ENCODE data around the gene TTYH1. TPM values are rescaled to one million over a fixed set of nuclear protein-coding genes. Genes with fewer than 3 reads are reported as not detected.

The TTYH1 gene
- total and polyA plus RNA-seq, 4 donors, result 170 to 1,011 (median 540) TPM

DNA sequence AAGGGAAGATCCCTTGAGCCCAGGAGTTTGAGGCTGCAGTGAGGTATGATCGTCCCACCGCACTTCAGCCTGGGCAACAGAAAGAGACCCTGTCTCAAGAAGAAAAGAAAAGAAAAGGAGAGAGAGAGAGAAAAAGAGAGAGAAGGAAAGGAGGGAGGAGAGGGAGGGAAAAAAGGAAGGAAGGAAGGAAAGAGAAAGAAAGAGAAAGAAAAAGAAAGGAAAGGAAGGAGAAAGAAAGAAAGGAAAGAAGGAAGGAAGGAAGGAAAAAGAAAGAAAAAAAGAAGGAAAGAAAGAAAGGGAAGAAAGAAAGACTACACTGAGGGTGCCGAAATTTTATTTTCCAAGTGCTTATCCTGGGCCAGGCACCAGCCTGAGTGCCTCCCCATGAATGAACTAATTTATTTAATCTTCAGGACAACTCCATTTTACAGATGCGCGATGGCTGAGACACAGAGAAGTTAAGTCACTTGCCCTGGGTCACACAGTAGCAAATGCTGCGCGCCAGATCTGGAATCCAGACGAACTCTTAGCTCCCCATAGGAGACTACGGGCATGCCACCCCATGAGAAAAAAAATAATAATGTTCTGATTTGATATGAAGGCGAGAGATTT lies 55.1 kb downstream of the TTYH1 start:
- H3K27me3 ChIP-seq (ENCODE audit: control insufficient read depth, insufficient read depth, low read length), result peaks cover 23% of the 10 kb centered on the region

DNA sequence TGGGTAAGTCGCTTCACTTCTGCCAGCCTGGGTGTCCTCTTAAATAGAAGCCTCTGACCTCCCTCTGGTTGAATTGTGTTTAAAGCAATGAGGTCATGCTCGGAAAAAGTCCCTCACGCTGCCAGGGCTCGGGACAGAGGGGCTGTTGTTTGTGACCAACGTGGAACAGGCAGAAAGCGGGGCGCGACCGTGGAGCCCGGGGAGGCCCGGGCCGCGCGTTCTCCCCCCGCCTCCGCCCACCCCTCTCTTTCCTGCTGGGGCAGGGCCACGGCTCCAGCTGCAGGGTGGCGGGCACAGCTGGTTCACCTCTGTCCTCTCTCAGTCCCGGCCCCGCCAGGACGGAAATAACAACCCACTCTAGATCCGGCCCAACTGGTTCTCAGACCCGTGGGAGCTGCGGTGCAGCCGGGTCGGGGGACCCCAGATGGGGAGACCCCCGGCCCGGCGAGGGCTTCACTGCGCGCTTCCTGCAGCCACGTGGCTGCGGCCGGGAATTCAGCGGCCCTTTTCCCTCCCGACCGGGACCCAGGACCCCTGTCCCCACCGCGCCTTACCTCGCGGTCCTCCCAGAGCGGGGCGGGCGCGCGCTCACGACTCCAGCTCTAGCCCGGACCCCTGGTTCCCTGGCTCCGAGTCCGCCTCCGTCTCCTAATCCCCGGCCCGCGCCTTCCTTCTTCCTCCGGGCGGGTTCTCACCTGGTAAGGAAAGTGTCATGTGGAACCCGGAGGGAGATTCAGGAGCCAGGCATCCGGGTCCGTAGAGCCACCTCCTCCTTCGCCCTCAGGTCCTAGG lies 55.9 kb downstream of the TTYH1 start:
- no peaks in the 10 kb centered on the region for H3K36me3 ChIP-seq (ENCODE audit: control insufficient read depth, insufficient read depth, low read length)
- H3K4me3 ChIP-seq (ENCODE audit: low read depth, low read length), result peak overlapping the region; percentile 39
- H3K27ac ChIP-seq (ENCODE audit: low read depth, low read length), result peak overlapping the region; percentile 81
- H3K4me1 ChIP-seq (ENCODE audit: control insufficient read depth, insufficient read depth, low read length), result peaks cover 31% of the 10 kb centered on the region
- peak in 1 of 6 donors; percentile 61 for DNase-seq (ENCODE audit: low read depth in 4 of 6, low spot score in 6 of 6)
- no peaks in the 10 kb centered on the region for H3K9me3 ChIP-seq (ENCODE audit: control insufficient read depth, insufficient read depth, low read length)
- WGBS (ENCODE audit: insufficient coverage), result 1% methylated on average over 51 of the region's 60 CpGs
- H3K27me3 ChIP-seq (ENCODE audit: control insufficient read depth, insufficient read depth, low read length), result peaks cover 23% of the 10 kb centered on the region

More for the DNA sequence above, 55.1 kb downstream of the TTYH1 start:
- H3K27ac ChIP-seq (ENCODE audit: low read depth, low read length), result peak overlapping the region; percentile 81
- H3K9me3 ChIP-seq (ENCODE audit: control insufficient read depth, insufficient read depth, low read length), result no peaks in the 10 kb centered on the region
- H3K4me3 ChIP-seq (ENCODE audit: low read depth, low read length), result no peak overlapping the region
- 74% methylated on average over 6 of the region's 10 CpGs for WGBS (ENCODE audit: insufficient coverage)
- DNase-seq (ENCODE audit: low read depth in 4 of 6, low spot score in 6 of 6), result no peak
- H3K36me3 ChIP-seq (ENCODE audit: control insufficient read depth, insufficient read depth, low read length), result no peaks in the 10 kb centered on the region
- H3K4me1 ChIP-seq (ENCODE audit: control insufficient read depth, insufficient read depth, low read length), result peaks cover 31% of the 10 kb centered on the region

DNA sequence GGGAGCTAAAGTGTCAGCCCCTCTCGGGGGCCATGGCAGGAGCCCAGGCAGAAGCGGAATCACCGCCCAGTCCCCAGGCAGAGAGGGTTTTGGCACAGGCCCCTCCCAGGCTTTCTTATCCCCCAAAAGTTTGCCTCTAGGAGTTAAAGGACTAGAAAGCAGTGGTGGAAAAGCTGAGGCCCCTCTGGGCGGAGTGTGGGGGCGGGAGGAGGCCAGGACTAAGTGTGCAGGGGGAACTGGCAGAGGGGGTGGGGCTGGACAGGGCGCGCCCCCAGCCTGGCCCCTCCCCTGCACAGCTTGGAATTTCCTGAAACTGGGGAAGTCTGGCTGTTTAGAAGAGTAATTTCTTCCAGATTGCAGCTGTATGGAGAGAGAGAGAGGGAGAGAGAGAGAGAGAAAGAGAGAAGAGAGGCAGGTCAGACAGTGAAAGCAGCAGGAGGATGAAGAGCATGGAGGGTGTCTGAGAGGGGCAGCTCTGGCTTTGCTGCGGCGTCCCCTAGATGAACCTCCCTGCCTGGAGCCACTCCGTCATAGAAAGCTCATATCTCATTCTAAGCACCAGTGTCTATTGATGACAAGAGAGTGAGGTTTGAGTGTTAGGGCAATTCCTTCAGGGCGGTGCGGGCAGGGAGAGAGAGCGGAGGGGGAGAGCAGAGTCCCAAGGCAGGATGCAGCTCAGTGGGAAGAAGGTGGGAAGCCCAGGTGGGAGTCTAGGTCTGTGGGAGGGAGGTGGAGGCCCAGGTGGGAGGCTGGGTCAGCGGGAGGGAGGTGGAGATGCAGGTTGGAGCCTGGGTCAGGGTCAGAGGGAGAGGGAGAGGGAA lies 58.0 kb downstream of the TTYH1 start, which contains the start of gene CDC42EP5:
Gene CDC42EP5, minus strand, starts transcription at position 226 of the 821 bp plus-strand sequence. CDS start 7,749 bp downstream, outside the sequence.
- Histone ChIP-seq H3K36me3 (ENCODE audit: control insufficient read depth, insufficient read depth, low read length) (no peaks in the 10 kb centered on the region), H3K9me3 (ENCODE audit: control insufficient read depth, insufficient read depth, low read length) (no peaks in the 10 kb centered on the region), H3K27me3 (ENCODE audit: control insufficient read depth, insufficient read depth, low read length) (peaks cover 21% of the 10 kb centered on the region), H3K27ac (ENCODE audit: low read depth, low read length) (peak within 1 kb of the TSS; percentile 90), H3K4me3 (ENCODE audit: low read depth, low read length) (peak within 1 kb of the TSS; percentile 49), H3K4me1 (ENCODE audit: control insufficient read depth, insufficient read depth, low read length) (peaks cover 31% of the 10 kb centered on the region)
- DNase-seq (ENCODE audit: low read depth in 4 of 6, low spot score in 6 of 6), result peak in 1 of 6 donors; percentile 84
- 16% methylated on average over 10 of the region's 14 CpGs for WGBS (ENCODE audit: insufficient coverage)

DNA sequence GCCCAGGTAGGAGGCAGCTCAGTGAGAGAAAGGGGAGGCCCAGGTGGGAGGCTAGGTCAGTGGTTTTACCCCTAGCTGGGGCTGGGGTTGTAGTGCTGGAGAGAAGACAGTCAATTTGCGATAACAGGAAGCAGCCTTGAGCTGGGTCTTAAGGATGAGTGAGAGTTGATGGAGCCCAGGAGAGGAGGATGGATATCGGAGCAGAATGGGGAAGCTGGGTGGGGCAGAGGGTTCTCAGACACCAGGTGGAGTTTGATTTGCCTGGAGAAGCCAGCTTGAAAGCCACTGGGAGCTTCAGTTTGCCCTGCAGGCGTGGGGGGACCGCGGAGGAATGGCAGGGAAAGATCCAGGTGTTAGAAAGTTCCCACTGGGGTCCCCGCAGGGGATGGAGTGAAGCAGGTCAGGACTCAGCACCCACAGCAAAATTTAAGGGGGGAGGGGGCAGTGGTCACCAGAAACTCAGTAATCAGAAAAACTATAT lies 58.7 kb downstream of the TTYH1 start:
- Histone ChIP-seq H3K27me3 (ENCODE audit: control insufficient read depth, insufficient read depth, low read length) (peaks cover 21% of the 10 kb centered on the region), H3K27ac (ENCODE audit: low read depth, low read length) (peak overlapping the region; percentile 90), H3K36me3 (ENCODE audit: control insufficient read depth, insufficient read depth, low read length) (no peaks in the 10 kb centered on the region), H3K4me1 (ENCODE audit: control insufficient read depth, insufficient read depth, low read length) (peaks cover 31% of the 10 kb centered on the region), H3K4me3 (ENCODE audit: low read depth, low read length) (peak overlapping the region; percentile 49), H3K9me3 (ENCODE audit: control insufficient read depth, insufficient read depth, low read length) (no peaks in the 10 kb centered on the region)
- 74% methylated on average over 5 of the region's 6 CpGs for WGBS (ENCODE audit: insufficient coverage)
- DNase-seq (ENCODE audit: low read depth in 4 of 6, low spot score in 6 of 6), result no peak

DNA sequence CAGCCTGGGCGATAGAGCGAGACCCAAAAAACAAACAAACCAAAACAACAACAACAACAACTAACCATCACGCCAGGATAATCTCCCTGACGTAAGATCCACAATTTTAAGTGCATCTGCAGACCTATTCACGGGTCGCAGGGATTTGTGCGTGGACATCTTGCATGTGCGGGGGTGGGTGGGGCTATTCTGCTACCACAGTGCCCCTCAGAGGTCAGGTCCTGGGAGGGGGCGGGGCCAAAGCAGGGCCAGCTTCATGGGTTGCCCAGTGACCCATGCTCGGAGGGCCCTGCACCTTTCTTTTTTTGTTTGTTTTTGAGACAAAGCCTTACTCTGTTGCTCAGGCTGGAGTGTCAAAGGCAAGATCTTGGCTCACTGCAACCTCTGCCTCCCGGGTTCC lies 60.4 kb downstream of the TTYH1 start:
- peaks cover 10% of the 10 kb centered on the region for H3K27me3 ChIP-seq (ENCODE audit: control insufficient read depth, insufficient read depth, low read length)
- no peak overlapping the region for H3K4me3 ChIP-seq (ENCODE audit: low read depth, low read length)
- no peak overlapping the region for H3K27ac ChIP-seq (ENCODE audit: low read depth, low read length)
- H3K36me3 ChIP-seq (ENCODE audit: control insufficient read depth, insufficient read depth, low read length), result no peaks in the 10 kb centered on the region
- 78% methylated on average over 11 of the region's 11 CpGs for WGBS (ENCODE audit: insufficient coverage)
- no peak for DNase-seq (ENCODE audit: low read depth in 4 of 6, low spot score in 6 of 6)
- H3K9me3 ChIP-seq (ENCODE audit: control insufficient read depth, insufficient read depth, low read length), result no peaks in the 10 kb centered on the region
- H3K4me1 ChIP-seq (ENCODE audit: control insufficient read depth, insufficient read depth, low read length), result peaks cover 23% of the 10 kb centered on the region

DNA sequence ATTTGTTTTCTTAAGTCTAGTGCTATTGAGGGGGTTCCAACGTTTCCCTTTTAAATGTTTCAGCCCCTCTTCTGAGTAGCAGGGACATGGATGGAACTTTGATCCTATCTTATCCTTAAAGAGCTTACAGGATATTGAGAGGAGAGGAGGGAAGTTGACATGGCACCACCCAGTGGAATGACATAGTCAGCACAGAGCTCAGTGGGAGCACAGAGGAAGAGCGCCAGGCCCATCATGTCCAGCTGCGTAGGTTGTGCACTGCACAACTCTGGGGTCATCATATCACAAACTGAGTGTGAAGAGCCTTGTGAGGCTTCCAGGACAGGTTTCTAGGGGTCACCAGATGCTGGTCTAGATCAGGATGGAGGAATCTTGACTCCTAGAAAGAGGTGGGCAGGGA lies 62.4 kb downstream of the TTYH1 start:
- H3K4me1 ChIP-seq (ENCODE audit: control insufficient read depth, insufficient read depth, low read length), result peaks cover 13% of the 10 kb centered on the region
- H3K27me3 ChIP-seq (ENCODE audit: control insufficient read depth, insufficient read depth, low read length), result no peaks in the 10 kb centered on the region
- H3K27ac ChIP-seq (ENCODE audit: low read depth, low read length), result no peak overlapping the region
- no peak overlapping the region for H3K4me3 ChIP-seq (ENCODE audit: low read depth, low read length)
- 87% methylated on average over 2 of the region's 3 CpGs for WGBS (ENCODE audit: insufficient coverage)
- no peaks in the 10 kb centered on the region for H3K36me3 ChIP-seq (ENCODE audit: control insufficient read depth, insufficient read depth, low read length)
- no peak for DNase-seq (ENCODE audit: low read depth in 4 of 6, low spot score in 6 of 6)
- no peaks in the 10 kb centered on the region for H3K9me3 ChIP-seq (ENCODE audit: control insufficient read depth, insufficient read depth, low read length)

DNA sequence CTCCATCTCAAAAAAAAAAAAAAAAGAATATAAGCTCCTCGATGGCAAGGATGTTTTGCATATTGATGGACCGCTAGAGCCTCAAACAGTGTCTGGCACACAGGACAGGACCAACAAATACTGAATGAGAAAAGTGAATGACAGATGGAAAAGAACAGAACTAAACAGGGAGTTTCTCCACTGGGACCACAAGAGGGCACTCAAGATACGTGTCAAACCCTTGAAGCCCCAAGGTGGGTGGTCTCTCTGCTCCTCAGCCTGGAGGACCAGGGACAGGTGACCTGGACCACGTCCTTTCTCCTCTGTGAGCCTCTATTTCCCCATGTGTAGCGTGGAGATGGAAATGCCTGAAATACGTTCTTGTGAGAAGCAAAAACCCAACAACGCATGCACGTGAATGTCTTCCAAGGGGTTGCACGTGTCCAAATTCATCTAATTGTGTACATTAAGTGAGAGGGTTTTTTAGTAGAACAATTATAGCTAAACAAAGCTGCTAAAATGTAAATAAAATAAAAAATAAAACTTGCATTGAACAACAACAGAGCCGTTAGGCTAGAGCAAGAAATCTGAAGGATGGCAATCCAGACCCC lies 63.5 kb downstream of the TTYH1 start:
- H3K27me3 ChIP-seq (ENCODE audit: control insufficient read depth, insufficient read depth, low read length), result no peaks in the 10 kb centered on the region
- DNase-seq (ENCODE audit: low read depth in 4 of 6, low spot score in 6 of 6), result peak in 3 of 6 donors; percentile 28 to 86 (median 75)
- WGBS (ENCODE audit: insufficient coverage), result 10% methylated on average over 6 of the region's 10 CpGs
- H3K27ac ChIP-seq (ENCODE audit: low read depth, low read length), result no peak overlapping the region
- H3K9me3 ChIP-seq (ENCODE audit: control insufficient read depth, insufficient read depth, low read length), result no peaks in the 10 kb centered on the region
- no peaks in the 10 kb centered on the region for H3K36me3 ChIP-seq (ENCODE audit: control insufficient read depth, insufficient read depth, low read length)
- H3K4me1 ChIP-seq (ENCODE audit: control insufficient read depth, insufficient read depth, low read length), result peaks cover 3% of the 10 kb centered on the region
- no peak overlapping the region for H3K4me3 ChIP-seq (ENCODE audit: low read depth, low read length)

DNA sequence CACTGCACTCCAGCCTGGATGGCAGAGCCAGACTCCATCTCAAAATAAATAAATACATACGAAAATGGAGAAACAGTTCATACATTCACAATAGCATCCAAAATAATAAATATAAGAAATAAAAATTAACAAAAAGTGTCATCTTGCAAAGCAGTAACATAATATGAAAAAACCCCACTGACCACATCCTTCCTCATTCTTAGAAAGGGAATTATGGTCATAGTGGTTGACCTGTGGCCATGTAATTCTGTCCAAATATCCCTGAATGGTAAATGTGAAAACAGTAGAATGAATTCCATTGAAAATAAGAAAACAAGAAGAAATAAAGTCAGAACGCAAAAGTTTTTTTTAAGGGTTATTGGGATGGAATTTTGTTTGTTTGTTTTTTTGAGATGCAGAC lies 64.8 kb downstream of the TTYH1 start:
- no CpG with 5 or more reads among the region's 2 CpGs for WGBS (ENCODE audit: insufficient coverage)
- peaks cover 2% of the 10 kb centered on the region for H3K27me3 ChIP-seq (ENCODE audit: control insufficient read depth, insufficient read depth, low read length)
- no peaks in the 10 kb centered on the region for H3K9me3 ChIP-seq (ENCODE audit: control insufficient read depth, insufficient read depth, low read length)

DNA sequence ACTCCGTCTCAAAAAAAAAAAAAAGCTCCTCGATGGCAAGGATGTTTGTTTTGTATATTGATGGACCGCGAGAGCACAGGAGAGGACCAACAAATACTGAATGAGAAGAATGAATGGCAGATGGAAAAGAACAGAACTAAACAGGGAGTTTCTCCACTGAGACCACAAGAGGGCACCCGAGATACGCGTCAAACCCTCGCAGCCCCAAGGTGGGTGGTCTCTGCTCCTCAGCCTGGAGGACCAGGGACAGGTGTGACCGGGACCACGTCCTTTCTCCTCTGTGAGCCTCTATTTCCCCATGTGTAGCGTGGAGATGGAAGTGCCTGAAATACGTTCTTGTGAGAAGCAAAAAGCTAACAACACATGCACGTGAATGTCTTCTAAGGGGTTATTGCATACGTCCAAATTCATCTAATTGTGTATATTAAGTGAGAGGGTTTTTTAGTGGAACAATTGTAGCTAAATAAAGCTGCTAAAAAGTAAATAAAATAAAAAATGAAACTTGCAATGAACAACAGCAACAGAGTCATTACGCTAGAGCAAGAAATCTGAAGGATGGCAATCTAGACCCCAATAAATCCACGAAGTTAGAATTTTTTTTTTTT lies 66.2 kb downstream of the TTYH1 start:
- peaks cover 2% of the 10 kb centered on the region for H3K27me3 ChIP-seq (ENCODE audit: control insufficient read depth, insufficient read depth, low read length)
- H3K4me3 ChIP-seq (ENCODE audit: low read depth, low read length), result no peak overlapping the region
- H3K9me3 ChIP-seq (ENCODE audit: control insufficient read depth, insufficient read depth, low read length), result no peaks in the 10 kb centered on the region
- no peaks in the 10 kb centered on the region for H3K4me1 ChIP-seq (ENCODE audit: control insufficient read depth, insufficient read depth, low read length)
- 8% methylated on average over 9 of the region's 16 CpGs for WGBS (ENCODE audit: insufficient coverage)
- peak in 5 of 6 donors; percentile 30 to 92 (median 64) for DNase-seq (ENCODE audit: low read depth in 4 of 6, low spot score in 6 of 6)
- no peak overlapping the region for H3K27ac ChIP-seq (ENCODE audit: low read depth, low read length)
- H3K36me3 ChIP-seq (ENCODE audit: control insufficient read depth, insufficient read depth, low read length), result no peaks in the 10 kb centered on the region

More for the DNA sequence above, 64.8 kb downstream of the TTYH1 start:
- Histone ChIP-seq H3K4me1 (ENCODE audit: control insufficient read depth, insufficient read depth, low read length) (no peaks in the 10 kb centered on the region), H3K36me3 (ENCODE audit: control insufficient read depth, insufficient read depth, low read length) (no peaks in the 10 kb centered on the region), H3K27ac (ENCODE audit: low read depth, low read length) (no peak overlapping the region), H3K4me3 (ENCODE audit: low read depth, low read length) (no peak overlapping the region)
- no peak for DNase-seq (ENCODE audit: low read depth in 4 of 6, low spot score in 6 of 6)

Measured in spinal cord (tissue), 10 donors.